ENCODE measurements around the gene ZNF273.
"Not testable (repeated sequence)": the region's sequence is repeated elsewhere in the genome, so short reads cannot be mapped to it uniquely, and the experiment has no call there.

DNA sequence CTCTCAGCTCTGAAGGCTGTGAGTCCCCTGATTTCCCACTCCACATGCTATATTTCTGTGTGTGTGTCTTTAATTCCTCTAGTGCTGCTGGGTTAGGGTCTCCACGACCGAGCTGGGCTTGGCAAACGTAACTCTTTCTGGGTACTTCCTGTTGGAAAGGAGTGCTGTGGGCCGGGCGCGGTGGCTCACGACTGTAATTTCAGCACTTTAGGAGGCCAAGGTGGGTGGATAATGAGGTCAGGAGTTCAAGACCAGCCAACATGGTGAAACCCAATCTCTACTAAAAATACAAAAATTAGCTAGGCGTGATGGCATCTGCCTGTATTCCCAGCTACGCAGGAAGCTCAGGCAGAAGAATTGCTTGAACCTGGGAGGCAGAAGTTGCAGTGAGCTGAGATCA lies 47.6 kb downstream of the ZNF273 start:
- not testable (repeated sequence) for TF ChIP-seq EZH2 (IDR thresholded peaks at IDR 0.05; ENCODE audit: insufficient read depth, poor library complexity, severe bottlenecking); EZH2phosphoT487 (IDR thresholded peaks at IDR 0.05; ENCODE audit: insufficient read depth, low read depth)
